ENCODE data around the gene IQCK.
A peak's percentile ranks its signal among the peaks of the same experiment; 100 is the strongest.
"Not testable (repeated sequence)": the region's sequence is repeated elsewhere in the genome, so short reads cannot be mapped to it uniquely, and the experiment has no call there.

The IQCK gene
- 0.61 to 2.0 (median 1.1) reads per million in 4 donors for total RNA-seq

GRCh38 chr16:19717741-19718623, at the start of gene IQCK, which contains the start of gene KNOP1:
TSS of gene IQCK (plus strand) at chr16:19718271. CDS start at chr16:19718307, 36 bp downstream.
TSS of gene KNOP1 (minus strand) at chr16:19718227. CDS start at chr16:19715035, 3,192 bp downstream.
- DNase-seq, result peak; percentile 82 to 90 (median 86)

DNA sequence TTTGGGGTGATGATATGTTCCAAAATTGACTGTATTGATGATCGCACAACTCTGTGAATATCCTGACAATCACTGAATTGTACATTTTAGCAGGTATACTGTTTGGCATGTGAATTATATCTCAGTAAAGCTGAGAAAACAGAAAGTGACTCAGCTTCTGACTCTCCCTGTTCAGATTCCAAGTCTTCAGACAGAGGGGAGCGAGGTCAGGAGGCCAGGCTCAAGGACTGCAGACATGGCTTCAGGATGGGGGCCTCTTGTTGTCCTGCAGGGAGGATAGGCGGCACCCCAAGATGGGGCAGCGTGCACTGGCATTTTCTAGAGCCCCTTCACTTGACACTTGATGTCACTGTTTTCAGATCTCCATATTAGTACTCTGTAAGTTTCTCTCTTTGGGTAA, 45.7 kb upstream of the IQCK start:
- no peak for DNase-seq

DNA sequence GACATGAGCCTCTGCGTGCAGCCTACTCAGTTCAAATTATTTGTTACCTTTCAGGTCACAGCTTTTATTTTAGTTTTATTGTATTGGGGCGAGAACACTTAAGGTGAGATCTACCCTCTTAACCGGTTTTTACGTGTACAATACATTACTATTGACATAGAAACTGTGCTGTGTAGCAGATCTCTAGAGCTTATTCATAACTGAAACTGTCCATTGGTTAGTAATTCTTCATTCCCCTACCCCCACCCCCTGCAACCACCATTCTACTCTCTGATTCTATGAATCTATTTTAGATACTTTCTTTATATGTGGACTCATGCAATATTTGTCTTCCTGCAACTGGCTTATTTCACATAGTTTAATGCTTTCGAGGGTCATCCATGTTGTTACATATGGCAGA, 43.6 kb upstream of the IQCK start:
- DNase-seq, result no peak

- DNase-seq, result no peak
These were observed 40.7 kb upstream of the IQCK start for GRCh38 chr16:19677402-19677801.

DNA sequence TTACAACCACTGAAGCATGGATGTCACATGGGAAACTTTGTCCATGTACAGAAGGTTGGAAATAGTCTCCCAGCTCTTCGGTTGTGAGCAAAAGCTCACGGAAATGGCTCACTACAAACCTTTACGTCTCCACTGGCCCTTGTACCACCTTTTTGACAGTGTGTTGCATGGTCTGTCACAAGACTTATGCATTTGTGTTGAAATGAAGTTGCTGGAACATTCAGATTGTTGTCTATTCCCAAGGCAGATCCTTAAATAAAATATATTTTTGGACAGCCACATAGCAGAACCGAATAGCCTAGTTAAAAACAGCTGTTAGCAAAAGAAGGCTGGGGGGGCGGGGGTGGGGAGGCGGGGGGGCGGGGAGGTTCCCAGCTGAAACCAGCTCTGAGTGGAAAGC, 39.3 kb upstream of the IQCK start:
- no peak for DNase-seq

DNA sequence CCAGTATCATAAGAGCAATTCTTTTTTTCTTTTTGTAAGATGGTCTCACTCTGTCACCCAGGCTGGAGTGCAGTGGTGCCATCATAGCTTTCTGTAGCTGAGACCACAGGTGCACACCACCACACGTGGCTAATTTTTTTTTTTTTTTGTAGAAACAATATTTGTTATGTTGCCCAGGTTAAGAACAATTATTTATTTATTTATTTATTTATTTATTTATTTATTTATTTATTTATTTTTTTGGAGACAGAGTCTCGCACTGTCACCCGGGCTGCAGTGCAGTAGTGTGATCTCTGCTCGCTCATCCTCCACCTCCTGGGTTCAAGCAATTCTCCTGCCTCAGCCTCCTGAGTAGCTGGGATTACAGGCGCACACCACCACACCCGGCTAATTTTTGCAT, 38.8 kb upstream of the IQCK start:
- DNase-seq, result not testable (repeated sequence)

GRCh38 chr16:19680881-19681340, 37.2 kb upstream of the IQCK start:
- DNase-seq, result no peak

GRCh38 chr16:19681637-19682036, 36.4 kb upstream of the IQCK start:
- no peak for DNase-seq

DNA sequence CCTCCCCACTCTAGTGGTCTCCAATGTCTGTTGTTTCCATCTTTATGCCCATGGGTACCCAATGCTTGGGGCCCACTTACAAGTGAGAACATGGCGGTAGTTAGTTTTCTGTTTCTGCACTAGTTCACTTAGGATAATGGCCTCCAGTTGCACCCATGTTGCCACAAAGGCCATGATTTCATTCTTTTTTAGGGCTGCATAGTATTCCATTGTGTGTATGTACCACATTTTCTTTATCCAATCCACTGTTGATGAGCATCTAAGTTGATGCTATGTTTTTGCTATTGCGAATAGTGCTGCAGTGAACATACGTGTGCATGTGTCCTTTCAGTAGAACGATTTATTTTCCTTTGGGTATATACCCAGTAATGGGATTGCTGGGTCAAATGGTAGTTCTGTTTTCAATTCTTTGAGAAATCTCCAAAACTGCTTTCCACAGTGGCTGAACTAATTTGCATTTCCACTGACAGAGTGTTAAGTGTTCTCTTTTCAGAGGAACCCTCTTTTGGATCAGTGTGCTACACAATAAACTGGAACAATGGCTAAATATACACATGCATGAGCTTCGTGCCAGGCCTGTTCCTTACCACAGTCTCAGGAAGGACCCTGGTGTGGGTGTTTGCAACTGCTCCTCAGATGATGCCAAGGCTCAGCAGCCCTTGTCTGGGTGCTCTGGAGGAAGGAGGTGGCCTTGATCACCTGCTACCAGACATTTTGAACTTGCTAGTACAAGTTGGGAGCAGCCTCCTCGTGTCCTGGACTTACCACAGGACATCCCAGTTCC, 34.4 kb upstream of the IQCK start:
- no peak for DNase-seq

DNA sequence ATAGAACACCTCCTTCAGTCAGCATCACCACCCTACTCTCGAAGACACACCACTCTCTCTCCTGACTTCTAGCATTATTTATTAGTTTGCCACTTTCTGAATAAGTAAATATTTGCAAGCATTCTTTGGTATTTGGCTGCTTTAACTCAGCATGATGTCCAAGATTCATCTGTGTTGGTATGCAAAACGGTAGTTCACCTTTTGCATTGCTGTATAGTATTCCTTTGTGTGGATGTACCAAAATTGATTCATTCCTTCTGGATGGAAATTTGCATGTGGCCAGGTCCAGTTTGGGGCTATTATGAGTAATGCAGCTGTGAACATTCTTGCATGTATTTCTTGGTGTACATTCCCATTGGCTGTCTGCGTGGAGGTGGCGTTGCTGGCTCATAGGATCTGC, 32.9 kb upstream of the IQCK start:
- DNase-seq, result no peak

GRCh38 chr16:19687279-19687678, 30.8 kb upstream of the IQCK start:
- no peak for DNase-seq

GRCh38 chr16:19688396-19689024, 29.6 kb upstream of the IQCK start:
- no peak for DNase-seq

- no peak for DNase-seq
These were observed 28.7 kb upstream of the IQCK start for GRCh38 chr16:19689342-19689741.

DNA sequence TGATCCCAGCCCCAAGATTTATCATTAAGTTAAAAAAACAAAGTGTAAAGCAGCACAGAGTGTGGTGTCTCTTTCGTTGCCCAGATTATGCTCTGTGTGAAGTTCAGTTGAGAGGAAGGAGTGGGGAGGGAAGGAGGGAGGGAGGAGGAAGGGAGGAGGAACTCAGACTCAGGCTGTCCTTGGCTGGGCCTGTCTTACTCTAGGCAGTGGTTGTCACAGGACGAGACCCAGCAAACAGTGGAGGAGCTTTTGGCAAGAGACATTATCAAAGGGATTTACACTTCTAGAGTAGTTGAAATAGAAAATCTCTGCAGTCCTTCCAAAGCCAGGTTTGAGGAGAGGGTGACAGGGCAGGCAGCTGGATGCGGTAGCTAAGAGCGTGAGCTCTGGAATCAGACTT, 27.9 kb upstream of the IQCK start:
- DNase-seq, result no peak

DNA sequence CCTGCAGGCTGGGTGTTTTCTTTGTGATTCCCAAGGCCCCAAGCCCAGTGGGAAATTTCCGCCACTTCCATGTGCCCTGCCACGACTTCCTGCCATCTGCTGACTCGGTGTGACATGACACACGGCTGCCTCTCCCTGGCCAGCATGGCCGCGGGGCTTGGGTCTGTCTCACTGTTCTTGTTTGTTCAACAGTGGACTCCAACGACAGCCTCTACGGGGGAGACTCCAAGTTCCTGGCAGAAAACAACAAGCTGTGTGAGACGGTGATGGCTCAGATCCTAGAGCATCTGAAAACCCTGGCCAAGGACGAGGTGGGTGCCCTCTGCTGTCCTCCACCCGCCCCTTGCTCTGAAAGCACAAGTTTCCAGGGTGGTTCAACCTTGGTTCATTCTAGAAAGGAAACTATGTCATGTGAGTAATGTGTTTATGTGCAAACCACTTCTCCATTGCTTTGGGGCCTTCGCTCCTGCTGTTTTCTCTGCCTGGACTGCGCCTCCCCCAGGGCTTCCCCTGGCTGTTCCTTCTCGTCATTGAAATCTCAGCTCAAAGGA, 26.8 kb upstream of the IQCK start:
- DNase-seq, result no peak

- DNase-seq, result no peak
These were observed 23.1 kb upstream of the IQCK start for GRCh38 chr16:19694989-19695388.

- DNase-seq, result peak in 4 of 5 donors; percentile 16 to 59 (median 27)
These were observed 21.7 kb upstream of the IQCK start for GRCh38 chr16:19696328-19696727.

- DNase-seq, result no peak
These were observed 21.1 kb upstream of the IQCK start for GRCh38 chr16:19696961-19697360.

GRCh38 chr16:19697756-19698318, 20.2 kb upstream of the IQCK start:
- no peak for DNase-seq

DNA sequence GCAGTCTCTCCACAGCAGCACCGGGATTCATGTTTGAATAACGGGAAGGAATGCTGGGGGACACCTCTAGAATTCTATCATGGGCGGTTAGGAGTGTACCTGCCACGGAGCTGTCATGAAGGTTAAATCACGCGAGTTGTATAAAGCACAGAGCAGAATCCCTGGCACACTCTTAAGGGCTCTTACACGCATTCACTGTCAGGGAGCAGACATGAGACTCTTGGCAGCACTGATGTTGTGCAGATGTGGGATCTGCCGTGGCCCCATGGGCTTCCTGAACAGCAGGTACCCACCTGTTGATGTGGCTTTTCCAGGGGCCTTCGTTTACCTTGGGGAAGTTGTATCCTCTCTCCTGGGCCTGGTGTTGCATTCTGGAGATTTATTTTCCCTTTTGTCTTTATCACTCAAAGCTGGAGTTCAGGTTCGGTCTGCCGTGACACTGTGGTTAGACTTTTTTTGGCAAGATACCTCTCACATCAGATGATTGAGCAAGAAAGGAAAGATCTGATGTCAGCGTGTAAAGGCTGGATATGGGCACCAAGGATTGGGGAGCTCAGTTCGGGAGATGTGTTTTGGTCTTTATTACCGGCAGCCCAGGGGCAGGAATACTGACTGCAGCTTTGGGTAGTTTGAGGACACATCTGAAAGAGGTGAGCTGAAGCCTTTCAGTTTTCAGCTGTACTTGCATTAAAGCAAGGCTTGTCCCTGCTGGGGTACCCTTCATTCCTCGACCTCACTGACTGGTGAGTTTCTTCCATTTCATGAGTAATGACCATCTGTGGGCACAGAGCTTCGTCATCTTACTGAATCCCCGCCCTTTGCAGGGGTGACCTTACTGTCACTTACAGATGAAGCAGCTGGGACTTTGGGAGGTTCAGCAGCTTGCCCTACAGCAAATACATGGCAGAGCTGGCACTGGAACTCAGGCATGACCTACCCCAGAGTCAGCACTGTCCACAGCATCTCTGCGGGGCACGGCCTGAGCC, 19.3 kb upstream of the IQCK start:
- no peak for DNase-seq

GRCh38 chr16:19699472-19699871, 18.6 kb upstream of the IQCK start:
- DNase-seq, result no peak

Data from T-helper 1 cell (primary cell).